HK-2 (cell line): ENCODE measurements around the gene MAB21L4.

Source experiments
- DNase-seq: peaks from one replicate; pipeline ENCODE4 v3.0.0-alpha.2; 2018; ENCODE audit not compliant: unreplicated experiment

Gene MAB21L4

DNA sequence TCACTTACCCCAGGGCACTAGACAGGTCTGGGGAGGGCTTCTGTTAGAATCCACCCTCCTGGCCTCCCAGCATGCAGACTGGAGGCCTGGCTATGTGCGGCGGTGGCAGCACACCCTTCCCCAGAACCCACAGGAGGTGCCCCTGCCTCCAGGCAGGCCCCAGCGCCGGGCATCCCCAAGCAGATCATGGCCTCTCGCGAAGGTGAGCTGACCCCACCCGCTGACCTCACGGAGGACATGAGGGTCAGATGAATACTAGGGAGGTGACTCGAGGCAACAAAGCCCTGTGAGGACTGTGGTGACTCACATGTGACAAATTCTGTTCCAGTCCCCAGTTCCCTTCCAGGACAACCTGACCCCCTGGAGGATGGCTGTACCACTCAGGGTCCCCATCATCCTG lies 1.9 kb downstream of the MAB21L4 start:
- no peak for DNase-seq

DNA sequence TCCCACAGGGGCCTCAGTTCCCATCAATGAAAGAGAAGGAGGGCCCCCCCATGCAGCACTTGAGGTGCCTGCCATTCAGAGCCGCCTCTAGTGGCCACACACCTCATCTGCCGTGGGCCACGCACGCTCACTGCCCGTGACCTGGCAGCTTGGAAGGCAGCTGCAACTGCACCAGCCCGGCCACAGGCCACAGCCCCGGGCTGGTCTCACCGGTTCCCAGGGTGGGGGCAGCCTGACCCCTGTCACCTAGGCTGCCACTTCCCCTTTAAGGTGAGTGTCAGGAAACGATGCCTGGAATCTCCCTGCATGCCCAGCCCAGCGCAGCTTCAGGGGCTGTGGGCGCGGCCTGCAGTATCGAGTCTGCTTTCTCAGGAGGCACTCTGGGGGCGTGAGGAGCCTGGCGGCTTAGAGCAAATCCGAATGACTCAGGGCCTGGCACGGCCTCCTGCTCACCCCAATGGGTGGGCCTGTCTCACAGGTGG lies 2.6 kb downstream of the MAB21L4 start:
- peak; percentile 37 for DNase-seq

DNA sequence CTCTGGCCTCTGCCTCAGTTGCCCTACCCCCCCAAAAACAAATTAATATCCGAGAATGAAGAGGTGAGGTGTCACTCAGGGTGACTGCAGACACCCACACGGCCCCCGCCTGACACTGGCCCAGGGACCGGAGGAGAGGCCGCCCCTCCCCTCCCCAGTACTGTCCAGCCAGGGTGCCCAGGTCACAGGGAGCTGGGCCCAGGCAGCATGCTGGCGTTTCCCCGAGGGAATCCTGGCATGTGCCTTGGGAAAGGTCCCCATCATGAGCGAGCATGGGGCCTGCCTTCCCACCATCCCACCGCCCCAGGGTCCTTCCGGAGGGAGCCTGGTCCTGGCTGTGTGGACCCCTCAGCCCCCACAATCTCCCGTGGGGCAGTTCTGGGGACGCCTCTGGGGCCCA lies 3.0 kb downstream of the MAB21L4 start:
- DNase-seq: no peak

DNA sequence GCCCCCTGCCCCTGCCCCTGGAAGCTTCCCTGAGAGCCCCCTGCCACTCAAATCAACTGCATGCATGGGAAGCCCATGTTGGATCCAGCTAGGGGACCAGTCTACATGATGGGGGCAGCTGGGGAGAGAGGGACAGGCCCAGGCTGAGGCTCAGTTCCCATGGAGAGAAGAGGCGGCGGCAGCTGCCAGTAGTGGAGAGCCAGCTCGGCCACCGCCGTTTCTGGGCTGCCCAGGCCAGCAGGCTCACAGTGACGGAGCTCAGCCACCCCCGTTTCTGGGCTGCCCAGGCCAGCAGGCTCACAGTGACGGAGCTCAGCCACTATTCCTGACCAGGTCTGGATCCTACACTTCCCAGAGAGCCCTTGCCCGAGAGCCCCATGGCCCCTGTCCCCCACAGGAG lies 3.6 kb downstream of the MAB21L4 start:
- DNase-seq: no peak

DNA sequence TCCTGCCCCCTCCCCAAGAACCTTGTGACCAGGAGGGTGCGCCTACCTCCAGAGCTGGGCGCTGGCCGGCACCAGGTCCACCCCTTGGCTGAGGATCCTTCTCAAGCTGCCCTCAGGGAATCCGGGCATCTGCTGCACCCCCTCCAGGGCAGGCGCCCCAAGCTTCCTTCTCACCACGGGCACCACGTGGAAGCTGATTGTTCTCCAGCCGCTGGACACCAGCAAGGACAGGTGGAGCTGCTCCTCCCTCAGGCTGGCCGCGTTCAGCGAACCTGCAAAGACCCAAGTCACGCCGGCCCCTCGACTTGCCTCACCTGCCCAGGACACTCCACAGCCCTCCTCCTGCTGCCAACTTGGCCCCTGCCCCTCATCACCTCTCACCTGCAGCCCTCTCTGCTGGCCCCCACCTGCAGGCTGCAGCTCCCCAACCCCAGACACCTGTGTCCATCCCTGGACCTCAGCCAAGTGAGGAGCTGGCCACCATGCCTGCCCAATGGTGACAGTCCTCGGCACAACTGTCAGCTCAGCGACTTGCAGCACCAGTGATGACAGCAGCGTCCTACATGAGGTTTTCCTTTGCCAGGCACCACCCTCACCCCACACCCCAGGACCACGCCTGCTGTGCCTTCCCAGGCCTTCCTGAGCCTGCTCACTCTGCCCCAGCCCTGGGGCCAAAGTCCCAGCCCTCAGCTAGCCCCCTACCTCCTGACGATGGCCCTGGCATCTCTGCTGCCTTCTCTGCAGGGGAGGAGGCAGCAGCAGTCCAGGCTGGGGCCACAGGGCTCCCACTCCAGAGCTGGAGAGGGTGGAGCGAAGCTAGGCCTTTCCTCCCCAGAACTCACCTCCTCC lies 4.2 kb downstream of the MAB21L4 start:
- DNase-seq: no peak

DNA sequence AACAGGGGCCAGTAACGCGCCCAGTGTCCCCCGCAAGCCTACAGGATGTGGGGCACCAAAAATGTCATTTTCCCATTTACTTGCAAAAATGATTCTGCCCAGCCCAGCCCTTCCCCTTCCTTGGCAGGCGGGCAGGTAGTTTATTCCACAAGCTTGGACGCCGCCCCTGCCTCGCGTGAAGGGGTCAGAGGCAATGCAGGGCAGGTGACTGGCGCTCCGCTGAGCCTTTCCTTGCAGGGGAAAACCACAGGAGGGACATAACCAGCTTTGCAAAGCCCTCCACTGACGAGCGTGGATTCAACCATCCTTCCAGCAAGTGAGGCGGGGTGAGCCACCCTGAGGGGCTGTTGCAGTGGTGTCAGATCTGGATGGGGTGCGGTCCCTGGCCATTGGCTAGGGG lies 5.3 kb downstream of the MAB21L4 start:
- no peak for DNase-seq

DNA sequence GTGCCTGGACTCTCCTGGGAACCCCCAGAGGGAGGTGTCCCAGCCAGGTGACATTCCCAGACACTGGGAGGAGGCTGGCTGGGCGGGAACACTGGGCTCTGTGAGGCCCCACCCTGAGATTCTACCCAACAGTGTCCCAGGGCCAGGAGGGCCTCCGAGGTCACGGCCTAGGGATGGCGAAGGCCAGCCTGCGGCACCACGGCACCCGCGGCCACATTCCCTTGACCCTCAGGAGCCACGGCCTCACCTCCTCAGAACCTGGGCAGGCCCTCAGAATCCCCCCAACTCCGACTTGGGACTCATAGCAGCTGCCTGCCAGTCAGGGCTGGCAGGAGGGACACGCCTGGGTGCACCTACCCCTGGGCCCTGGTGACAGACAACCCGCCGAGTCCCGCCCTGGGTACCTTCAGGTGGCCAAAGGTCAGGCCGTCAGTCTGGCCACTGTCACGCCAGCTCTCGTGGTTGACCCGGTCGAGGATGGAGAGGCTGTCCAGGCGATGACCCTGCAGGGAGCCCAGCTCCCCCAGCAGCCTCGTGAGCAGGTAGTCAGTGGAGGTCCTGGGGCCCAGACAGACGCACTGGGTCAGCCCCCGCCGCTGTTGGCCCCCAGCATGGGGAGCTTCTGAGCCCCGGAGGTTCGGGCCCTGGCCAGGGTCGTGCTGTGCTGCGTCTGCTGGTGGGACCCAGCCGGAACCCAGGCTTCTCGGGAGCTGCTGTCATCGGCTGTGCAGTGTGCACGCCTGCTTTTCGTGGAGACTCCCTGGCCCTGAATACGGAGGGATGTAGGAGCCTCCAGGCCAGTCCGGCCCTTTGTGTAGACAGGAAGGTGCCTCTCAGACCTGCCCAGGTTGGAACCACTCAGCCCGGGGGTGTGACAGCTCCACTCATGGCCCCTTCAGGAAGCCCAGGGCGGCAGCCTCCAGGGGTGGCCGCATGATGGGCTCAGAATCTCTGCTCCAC lies 6.1 kb downstream of the MAB21L4 start:
- no peak for DNase-seq

DNA sequence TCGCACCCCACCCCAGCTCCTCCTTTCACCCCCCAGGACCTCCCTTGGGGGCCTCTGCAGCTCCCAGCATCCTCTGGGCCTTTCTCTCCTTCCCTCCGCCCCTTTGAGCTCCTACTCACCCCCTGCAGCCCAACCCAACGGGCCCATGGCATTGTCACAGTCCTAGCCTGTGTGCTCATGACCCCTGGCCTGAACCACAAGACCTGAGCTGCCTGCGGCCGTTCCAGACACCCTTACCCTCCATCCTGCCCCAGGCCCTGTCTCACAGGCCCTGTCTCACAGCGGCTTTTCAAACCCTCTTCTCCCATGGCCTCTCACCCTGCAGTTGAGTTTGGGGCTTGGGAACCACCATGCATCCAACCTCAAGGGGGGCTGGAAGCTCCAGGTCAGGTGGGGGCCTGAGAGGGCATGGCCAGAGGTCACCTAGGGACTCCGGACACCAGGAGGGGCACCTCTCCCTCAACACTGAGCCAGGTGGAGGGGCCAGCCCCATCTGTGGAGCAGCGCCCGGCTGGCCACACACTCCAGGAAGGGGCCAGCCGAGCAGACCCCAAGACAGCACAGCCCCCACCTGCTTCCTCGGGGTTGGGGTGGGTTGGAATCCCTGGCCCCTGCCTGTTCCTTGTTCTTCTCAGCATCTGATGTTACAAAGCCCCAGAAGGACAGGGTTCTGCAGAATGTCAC lies 6.9 kb downstream of the MAB21L4 start:
- DNase-seq: no peak

DNA sequence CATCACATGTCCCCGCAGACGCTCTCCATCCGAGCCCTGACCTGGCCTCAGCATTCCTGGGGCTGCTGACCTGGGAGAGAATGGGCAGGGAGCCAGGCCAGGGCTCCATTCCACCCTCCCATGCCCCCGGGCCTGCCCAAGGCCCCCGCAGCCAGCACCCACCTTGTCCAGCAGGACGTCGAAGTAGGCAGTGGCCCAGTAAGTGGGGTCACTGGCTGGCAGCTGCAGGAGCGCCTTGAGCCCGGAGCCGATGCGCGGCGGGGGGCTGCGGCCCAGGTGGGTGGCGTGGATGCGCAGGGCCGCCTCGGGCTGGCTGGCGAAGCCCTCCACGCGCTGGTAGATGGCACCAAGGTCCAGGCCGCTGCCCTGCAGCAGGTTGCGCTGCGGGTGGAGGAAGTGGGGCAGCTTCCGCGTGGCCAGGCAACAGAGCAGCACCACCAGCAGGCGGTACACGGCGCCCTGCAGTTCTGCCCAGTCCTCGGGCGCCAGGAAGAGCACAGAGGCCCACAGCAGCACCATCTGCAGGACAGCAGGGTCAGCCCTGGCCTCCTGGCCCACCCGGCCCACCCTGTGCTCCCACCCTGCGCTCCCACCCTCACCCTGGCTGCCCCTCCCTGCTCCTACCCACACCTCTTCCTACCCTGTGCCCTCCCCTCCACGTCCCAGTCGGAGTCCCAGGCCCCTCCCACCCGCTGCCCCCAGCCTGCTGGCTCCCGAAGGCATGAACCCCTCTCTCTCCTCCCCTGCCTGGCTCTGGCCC lies 7.6 kb downstream of the MAB21L4 start:
- DNase-seq: no peak

DNA sequence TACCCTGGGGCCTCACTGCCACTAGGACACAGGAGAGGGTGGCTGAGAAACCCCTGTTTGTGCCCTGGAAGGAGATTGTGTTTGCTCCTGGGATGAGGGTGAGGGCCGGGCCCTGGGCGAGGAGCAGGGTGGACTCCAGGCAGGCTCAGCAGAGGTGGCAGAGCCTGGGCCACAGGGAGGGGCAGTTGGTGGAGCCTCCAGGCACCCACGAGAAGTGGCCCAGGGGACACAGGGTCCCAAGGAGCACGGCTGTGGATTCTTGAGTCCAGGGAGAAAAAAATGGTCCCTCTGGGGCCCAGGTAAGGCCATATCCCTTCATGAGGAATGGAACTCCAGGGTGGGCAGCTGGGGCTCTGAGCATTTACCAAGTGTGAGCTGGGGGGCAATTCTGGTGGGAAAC lies 8.3 kb downstream of the MAB21L4 start:
- no peak for DNase-seq

DNA sequence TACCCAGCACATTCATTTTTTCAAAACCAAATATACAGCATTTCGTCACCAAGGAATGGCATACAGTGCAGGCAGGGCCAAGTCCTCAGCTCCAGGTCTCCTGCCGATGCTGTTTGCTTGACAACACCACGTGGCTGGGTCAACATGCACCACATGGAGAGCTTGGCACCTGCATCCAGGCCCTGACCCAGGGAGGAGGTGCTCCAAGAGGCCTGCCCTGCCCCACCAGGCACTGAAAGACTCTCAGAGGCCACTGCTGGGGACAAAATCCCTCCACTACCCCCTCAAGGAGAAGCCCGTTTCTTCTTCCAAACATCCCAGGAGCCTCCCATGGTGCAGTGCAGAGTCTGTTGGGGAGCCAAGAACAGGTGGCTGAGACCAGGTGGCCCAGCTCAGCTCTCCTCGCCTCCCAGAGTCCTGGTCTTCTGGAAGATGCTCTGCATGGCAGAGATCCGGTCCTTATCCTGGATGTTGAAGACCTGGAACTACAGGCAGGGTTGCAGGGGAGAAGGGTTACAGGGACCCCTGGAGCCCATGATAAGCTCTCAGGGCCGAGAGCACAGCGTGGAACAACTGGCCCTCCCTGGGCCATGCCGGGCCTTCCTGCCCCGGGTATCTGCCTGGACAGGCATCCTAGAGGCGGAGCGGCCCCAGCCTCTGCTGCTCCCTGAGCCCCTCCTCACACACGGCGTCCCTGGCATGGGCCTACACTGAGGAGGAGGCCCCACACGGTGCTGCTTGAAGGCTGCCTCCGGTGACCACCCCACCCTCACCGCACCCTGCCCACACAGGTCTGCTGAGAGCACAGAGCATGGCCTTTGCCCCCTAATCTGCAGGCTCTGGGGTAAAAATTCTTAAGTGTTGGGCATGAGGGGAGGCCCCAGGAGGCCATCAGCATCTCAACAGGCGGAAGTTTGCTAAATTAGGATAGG lies 9.0 kb downstream of the MAB21L4 start:
- no peak for DNase-seq

DNA sequence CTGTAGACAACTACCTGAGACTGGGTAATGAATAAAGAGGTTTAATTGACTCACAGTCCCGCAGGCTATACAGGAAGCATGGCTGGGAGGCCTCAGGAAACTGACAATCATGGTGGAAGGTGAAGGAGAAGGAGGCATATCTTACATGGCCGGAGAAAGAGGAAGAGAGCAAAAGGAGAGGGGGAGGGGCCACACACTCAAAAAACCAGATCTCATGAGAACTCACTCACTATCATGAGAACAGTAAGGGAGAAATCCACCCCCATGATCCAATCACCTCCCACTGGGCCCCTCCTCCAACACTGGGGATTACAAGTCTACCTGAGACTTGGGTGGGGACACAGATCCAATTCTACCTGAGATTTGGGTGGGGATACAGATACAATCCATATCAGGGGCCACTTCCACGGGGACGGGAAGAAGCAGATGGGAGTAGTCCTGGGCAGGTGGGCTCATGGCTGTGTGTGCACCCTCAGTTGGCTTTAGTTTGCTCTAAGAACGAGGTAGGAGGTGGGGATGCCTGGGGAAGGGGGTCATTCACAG lies 9.9 kb downstream of the MAB21L4 start:
- no peak for DNase-seq

DNA sequence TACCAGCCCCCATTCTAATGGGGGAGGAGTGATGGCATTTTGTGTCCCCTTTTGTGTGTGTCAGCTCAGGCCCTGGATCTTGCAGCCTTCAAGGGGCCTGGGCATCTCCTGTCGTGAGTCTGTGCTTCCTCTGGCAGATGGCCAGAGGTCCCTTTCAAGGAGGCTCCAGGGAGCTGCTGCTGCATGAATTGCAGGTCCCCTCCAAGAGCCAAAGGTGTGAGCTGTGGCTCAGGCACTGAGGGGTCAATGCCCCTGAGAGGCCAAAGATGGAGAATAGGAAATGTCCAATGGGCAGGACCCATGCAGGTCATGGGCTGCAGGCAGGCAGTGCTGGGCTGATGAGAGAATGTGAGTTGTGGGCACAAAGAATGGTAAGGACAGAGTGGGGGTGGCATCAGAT lies 10.4 kb downstream of the MAB21L4 start:
- DNase-seq: no peak

DNA sequence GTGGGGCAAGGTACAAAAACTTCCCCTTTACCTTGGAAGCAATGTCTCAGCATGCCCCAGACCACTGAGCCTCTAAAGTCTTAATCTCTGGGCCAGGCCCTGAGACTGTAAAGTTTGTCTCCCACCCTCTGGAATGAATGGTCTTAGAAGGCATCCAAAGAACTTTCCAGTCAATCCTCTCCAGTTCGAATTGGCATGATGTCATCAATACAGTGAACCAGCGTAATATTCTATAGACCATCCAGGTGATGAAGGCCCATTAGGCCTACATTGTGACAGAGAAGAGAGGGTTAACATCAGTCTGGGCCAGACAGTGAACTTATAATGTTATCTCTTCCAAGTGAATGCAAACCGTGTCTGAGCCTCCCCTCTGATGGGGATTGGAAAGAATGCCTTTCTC lies 11.2 kb downstream of the MAB21L4 start:
- no peak for DNase-seq

DNA sequence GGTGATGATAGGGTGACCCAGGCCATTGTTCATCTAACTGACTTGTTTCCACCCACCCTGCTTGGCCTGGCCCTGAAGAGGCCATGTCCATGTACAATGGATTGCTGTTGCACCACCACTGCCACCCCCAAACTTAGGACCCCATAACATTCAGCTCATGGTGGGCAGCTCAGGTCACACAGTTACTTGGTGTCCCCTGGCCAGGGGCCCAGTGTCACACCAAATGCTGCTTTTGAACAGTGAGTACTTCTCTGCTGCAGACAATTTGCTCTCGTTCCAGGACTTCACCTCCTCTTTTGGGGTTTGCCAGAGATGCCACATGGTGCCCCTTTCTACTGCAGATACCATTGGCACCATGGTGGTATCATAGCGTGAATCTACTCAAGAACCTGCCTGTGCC lies 11.7 kb downstream of the MAB21L4 start:
- no peak for DNase-seq

DNA sequence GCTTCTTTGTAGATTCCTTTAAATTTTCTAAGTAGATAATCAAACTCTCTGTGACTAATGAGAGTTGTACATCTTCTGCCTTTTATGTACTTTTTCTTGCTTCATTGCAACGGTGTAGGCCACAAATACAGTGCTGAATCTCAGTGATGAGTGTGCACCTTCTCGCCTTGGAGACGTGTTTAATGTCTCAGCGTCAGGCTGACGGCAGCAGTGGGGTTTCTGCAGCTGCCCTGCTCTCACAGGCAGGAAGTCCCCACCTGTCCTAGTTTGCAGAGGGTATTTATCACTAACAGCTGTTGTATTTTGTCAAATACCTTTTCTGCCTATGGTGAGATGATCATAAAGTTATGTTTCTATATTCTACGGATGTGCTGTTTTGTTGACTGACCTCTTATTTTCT lies 14.0 kb downstream of the MAB21L4 start:
- DNase-seq: no peak

DNA sequence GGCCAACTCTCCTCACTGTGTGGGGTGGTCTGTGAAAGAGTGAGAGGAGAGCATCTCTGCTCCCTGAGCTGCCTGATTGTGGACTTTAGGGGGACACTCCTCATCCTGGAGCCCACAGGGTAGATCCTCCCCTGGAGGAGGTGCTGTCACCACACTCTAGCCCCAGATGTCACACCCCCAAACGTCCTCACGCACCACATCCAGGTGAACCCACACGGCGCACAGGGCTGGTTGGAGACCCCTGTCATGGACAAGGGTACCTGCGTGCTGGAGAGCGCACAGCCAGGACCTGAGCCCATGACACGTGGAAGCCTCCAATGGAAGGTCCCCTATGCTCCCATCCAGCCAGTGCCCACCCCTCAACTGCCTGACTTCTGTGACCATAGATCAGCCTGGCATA lies 16.9 kb downstream of the MAB21L4 start:
- DNase-seq: no peak

DNA sequence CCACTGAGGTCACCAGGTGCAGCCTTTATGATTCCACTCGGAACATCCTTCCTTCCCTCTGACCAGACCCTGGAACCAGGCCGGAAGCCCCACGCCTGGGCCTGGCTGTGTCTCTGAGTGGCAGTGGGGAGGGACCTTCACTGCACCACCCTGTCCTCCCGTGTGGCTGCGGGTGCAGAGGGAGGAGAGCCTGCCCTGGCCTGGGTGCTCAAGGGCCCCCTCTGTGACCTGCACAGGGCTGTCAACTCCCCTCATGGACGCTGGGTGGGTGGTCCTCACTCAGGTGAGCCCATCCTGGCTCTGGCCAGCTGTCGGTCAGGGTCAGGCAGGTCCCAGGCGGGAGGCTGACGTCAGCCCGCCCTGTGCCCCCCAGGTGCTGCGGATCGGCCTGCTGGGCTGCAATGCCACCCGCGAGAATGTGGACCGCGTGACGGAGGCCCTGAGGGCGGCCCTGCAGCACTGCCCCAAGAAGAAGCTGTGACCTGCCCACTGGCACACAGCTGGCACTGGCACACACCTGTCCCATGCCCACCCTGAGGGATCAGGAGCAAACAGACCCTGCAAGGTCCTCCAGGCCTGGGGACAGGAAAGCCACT lies 17.5 kb downstream of the MAB21L4 start:
- DNase-seq: no peak

DNA sequence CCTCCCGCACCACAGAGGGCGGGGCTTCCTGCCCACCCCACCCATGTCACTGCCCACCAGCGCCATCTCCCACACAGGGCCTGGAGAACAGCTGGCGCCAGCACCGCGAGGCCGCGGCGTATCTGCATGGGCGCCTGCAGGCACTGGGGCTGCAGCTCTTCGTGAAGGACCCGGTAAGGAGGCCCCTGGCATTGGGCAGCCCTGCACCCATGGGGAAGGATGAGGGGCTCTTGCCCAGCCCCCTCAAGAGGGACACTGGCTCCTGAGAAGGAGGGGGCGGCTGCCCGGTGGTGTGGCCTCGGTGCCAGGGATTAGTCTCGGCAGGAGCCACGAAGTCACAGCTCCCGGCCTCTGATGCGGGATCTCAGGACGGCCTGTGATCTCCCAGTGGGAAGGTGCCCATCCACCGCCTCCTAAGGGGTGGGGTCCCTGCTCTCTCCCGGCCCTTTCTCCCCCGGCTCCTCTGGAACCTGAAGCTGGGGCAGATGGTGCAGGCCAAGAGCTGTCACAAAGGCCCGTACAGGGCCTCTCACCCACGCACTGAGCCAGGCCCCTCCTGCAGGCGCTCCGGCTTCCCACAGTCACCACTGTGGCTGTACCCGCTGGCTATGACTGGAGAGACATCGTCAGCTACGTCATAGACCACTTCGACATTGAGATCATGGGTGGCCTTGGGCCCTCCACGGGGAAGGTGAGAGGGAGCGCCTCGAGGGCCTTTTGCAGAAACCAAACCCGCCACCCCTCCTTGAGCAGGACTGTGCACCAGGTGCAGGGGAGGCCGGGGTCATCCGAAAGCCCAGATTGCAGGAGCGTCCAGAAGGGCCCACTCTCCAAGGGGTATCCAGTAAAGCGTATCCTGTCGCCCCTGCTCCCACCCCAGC lies 18.3 kb downstream of the MAB21L4 start:
- no peak for DNase-seq
